ENCODE results near the gene MAGEB18.

MAGEB18 gene

GRCh38 chrX:26138274-26138673 lies at the start of gene MAGEB18:
TSS of gene MAGEB18 (plus strand) at chrX:26138343. CDS start at chrX:26138986, 643 bp downstream.
- no peak for DNase-seq

- DNase-seq = no peak
Measured at GRCh38 chrX:26100421-26100920, 37.7 kb upstream of the MAGEB18 start.

GRCh38 chrX:26109142-26109541 lies 29.0 kb upstream of the MAGEB18 start:
- no peak for DNase-seq

GRCh38 chrX:26146024-26146423 lies 7.9 kb downstream of the MAGEB18 start:
- DNase-seq = no peak

GRCh38 chrX:26160301-26160700 lies 22.2 kb downstream of the MAGEB18 start, which contains the start of gene MAGEB6B:
TSS of gene MAGEB6B (plus strand) at chrX:26160601. CDS start at chrX:26160601, 0 bp downstream.
- no peak for DNase-seq

Measured in CD4-positive, alpha-beta T cell treated with Interleukin-10 for 1 hour (primary cell).